HG02973 (cell line): ENCODE data around the gene NEK6.
"Not testable (repeated sequence)": the region's sequence is repeated elsewhere in the genome, so short reads cannot be mapped to it uniquely, and the experiment has no call there.

Source experiments
- ATAC-seq: cut with Tn5 transposase; IDR thresholded peaks from one replicate; pipeline ENCODE4 v1.9.1; 2021; ENCODE audit warnings: moderate library complexity; ENCODE audit not compliant: unreplicated experiment

NEK6 gene

DNA sequence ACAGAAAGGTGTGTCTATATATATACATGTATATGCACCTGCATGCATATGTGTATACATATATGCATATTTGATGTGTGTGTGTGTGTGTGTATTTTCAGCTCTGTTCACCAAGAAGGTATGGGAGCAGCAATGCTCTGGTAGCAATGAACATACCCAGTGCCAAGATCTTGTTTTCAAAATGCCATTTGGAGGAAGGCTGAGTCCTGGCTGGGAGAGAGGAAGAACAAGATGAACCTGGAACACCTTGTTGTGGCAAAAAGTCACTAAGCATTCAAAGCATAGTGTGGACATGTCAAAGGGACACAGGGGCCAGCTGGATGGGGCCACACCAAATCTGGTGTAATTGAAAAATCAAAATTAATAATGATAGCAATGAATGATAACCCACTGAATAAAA is 31.8 kb upstream of the NEK6 start:
- ATAC-seq: no peak

DNA sequence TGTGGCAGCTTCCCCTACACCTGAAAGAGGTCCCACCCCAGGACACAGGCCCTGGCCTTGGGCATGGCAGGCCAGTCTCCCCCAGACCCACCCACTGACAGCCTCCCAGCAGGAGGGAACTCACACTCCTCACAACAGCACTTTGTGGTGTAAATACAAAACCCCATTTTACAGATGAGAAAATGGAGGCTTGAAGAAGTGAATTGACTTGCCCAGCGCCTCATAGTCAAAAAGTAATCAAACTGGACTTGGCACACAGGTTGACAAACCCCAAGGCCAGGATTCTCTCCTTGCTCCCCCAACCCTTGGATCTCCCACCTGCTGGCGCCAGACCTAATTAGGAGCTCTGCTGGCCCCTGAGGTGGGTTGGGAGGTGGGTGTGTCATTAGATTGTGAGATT is 29.2 kb upstream of the NEK6 start:
- no peak for ATAC-seq

DNA sequence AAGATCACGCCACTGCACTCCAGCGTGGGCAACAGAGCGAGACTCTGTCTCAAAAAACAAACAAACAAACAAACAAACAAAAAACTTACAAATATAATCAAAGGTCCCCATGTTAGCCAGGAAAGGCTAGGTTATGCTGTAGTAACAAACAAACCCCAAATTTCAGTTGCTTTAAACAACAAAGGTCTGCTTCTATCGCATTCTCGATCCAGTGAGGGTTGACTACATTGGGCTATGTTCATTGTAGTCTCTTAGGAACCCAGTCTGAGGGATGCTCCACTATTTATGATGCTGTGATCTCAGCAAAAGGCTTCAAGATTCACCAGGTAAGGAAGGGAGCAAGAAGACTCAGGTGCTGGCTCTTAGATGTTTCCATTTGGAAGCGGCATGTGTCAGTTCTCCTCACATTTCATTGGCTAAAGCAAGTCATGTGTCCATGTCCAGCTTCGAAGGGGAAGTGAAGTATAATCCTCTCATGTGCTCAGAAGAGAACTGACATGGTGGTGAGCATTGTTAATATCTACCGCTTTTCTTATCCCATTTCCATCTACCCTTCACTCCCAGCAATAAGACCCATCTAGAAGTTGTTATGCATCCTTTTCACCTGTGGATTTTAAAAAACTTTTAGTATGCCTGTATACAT is 26.5 kb upstream of the NEK6 start:
- no peak for ATAC-seq

DNA sequence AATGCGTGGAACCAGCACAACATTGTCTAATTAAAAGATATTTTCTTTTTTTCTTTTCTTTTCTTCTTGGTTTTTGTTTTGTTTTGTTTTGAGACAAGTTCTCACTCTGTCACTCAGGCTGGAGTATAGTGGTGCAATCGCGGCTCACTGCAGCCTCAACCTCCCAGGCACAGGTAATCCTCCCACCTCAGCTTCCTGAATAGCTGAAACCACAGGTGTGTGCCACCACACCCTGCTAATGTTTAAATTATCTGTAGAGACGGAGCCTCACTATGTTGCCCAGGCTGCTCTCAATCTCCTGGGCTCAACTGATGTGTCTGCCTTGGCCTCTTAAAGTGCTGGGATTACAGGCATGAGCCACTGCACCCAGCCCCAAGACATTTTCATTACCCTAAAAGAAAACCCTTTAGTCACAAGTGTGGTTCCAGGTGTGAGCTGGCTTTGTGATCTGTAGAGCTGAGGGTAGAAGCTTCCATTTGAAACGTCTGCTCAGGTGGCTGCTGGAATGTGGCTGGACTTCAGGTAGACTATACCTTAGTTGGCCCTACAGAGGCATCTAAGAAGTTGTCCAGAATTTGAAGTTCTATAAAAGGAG is 19.1 kb upstream of the NEK6 start:
- peak; percentile 9 for ATAC-seq

DNA sequence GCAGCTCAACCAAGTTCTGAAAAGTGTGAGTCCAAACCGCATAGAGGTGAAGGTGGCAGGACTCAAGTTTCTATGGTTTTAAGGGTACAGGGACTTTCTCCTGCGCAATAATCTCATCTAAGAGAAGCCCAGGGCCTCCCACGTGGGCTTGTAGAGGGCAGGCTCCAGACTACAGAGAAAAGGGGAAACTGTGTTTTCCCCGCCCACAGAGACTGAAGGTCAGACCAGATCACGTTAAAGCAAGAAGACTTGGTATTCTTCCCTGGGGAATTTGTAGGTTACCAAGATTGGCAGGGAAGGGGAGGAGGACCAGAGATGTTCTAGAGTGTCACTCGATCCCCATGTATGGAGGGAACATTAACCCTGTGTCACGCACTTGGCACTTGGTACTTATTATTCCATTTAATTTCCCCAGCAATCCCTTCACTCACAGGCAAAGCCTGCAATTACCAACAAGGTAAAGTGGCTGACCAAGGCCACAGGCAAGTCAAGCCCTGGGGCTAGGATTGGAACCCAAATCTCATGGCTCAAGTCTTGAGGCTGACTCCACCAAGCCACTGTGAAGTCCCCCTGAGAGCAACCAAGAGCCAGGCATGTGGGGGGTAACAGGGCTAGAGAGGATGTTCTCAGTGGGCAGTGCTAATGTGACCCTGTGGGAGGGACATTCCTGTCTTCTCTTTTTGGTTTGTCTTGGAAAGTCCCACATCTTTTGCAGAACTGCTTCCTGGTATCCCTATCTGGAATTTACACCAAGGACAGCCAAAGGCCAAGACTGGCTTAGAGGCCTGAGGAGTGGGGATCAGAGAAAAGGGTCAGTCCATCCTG is 18.3 kb upstream of the NEK6 start:
- peak; percentile 62 for ATAC-seq

DNA sequence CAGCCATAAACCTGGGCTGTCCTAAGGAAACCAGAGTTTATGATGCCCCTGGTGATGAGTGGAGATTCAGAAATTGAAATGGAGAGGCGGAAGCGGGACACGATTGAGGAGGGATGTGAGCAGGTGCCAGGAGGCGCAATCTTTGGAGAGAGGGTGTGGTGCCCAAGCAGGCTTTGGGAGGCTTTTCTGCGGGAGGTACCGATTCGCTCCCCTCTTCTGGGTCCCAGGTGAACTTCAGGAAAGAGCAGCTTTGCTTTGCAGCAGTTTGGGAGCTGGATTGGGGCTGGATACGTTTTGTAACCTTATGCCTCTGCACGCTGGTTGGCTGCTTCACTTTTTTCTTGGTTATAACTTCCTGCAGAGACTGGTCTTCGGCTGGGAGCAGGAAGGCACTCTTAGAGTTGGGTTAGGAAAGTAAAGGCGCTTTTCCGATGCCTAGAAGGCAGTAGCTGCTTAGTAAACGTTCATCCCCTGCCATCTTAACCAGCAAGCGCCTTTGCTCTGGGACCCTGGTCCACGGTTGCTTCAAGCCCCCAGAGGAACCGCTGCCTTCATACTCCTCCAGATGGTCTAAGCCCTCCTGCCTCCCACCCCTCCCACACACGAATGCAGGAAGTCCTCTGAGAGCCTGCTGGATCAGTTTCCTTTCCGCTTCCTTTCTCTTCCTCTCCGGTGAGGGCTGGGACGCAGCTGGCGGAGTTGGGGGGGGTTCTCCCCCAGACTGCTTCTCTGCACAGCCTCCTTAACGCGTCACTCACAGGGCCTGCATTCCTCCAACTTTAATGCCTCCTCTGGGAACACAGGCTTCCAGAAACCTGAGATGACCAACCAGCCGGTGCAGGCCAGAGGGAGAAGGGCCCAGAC is 15.2 kb upstream of the NEK6 start:
- ATAC-seq: no peak

DNA sequence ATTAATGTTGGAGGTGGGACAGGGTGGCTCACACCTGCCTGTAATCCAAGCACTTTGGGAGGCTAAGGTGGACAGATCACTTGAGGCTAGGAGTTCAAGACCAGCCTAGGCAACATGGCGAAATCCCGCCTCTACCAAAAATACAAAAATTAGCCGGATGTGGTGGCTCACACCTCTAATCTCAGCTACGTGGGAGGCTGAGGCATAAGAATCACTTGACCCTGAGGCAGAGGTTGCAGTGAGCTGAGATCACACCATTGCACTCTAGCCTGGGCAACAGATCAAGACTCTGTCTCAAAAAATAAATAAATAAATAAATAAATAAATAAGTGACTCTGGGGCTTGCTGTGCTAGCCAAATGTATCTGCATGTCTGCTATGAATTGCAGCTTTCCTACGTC is 10.4 kb upstream of the NEK6 start:
- not testable (repeated sequence) for ATAC-seq

DNA sequence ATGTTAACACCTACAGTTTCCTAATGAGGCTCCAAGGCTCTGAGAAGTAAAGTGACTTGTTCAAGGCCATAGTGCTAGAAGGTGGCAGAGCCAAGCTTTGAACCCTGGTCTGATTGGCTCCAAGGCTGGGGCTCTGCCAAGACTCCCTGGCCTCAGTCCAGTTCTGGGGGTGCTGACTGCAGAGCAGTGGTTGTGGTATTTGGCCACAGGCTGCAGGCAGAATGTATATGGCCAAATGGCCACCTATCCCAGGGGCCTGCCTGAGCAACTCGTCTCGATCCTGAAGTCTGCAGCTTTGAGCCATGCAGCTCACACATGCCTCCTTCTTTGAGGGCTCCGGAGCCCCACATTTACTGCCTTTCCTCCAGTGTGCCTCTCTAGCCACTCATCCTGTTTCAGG is 9.7 kb upstream of the NEK6 start:
- no peak for ATAC-seq

DNA sequence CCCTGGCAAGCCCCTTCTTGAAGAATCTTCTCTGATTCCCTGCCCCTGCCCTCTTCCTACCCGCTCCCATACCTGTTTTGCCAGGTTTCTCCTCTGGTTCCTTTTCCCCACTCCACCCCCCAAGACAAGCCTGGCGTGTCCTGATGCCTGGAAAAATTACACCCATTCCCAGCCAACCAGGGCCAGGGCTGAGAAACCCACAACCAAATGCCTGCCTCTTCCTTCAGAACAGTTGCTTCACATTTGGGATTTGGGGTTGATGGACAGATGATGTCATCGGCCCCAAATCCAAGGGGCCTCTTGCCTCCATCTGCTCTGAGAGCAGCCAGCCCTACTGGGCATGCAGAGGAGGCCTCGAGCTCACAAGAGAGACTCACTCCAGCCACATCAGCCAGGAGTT is 8.8 kb upstream of the NEK6 start:
- no peak for ATAC-seq

DNA sequence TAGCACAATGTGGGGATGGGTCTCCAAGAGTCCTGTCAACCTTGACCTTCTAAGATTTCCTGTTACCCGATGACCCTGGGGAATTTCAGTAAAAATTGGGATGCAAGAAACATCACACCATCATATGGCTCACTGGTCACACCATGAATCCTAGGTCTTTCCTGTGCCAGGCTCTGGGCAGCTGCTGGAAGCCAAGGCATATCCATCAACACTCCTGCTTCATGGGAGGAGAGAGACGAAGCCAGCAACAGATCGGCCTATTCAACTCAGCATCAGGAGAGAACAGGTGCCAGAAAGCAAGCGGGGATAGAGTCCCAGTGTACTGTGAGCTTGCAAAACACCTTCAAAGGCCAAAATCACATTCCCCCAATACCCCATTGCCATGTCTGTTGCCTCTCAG is 6.5 kb upstream of the NEK6 start:
- no peak for ATAC-seq

DNA sequence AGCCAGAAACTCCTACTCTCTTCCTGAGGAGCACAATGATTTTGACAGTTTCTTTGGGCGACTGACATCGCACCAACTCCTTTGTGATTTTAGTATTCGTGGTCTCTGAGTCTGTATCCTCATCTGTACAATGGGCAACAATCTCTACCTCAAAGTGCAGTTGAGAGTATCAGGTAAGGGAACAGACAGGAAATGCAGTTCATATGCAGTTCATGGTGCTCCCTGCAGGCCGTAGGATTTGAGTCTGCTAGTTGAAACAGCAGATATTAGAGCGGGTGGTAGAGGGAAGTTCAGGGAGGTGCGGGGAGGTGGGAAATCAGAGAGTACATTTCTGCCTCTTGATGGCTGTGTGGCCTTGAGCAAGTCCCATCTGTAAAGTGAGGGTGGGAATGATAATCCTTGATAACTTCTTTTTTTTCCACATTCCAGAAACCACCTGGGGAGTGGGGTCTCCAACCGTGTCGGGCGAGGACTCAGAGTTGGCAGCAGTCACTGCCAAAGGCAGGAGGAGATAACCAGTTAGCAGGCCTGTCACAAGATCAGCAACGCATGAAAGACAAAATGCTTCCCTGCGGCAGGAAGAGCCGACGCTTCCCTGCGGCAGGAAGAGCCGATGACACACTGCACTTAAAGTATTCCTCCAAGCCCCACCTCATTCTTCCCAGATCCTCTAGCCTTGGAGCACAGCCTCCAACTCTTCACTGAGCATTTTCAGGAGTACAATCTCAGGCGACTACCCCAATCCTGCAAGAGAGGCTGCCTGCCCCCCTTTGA is 6.0 kb upstream of the NEK6 start:
- ATAC-seq: no peak

DNA sequence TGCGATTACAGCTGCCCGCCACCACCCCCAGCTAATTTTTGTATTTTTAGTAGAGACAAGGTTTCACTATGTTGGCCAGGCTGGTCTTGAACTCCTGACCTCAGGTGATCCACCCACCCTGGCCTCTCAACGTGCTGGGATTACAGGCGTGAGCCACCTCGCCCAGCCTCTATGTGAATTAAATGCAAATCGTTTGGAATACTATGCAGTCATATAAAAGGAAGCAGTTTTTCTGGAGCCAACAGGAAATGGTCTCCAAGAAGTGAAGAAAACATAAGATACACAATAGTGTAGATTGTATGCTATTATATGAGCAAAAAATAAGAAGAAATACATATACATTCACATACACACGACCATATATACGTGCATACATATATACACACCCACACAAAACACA is 4.9 kb upstream of the NEK6 start:
- ATAC-seq: not testable (repeated sequence)

DNA sequence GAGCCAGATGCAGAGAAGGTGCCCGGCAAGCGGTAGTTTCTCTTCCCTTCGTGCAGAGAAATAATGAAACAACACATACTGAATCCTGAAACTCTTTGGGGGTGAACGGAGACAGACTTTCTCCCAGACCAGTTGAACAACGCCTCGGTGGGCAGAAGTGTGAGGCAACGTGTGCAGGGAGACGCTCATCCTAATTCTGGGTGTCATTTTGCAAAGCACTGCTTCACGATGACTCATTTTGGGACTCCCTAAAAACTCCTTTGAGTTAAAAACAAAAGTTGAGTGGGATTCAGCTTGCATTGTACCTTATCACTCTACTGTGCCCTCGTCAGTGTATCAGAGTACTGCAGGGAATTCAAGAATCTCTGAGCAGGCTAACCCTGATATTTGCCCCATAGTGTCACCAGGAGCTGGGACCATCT is 3.5 kb upstream of the NEK6 start:
- peak; percentile 56 for ATAC-seq

DNA sequence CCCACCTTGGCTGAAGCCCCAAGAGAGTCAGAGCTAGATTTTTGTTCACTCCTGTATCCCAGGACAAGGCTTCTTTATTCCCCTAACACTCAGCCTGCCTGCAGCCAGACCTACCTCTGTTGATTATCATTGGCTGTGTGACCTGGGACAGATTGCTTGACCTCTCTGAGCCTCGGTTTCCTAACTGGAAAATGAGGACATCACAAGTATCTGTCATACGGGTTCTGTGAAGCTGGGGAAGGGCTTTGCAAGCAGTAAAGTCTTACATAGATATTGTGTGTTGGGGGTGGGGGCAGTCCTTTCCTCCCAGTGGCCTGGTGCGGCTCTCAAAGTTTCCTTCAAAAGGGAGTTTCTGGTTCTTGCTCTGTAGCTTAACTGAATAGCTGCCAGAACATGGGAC is 2.5 kb upstream of the NEK6 start:
- ATAC-seq: no peak

DNA sequence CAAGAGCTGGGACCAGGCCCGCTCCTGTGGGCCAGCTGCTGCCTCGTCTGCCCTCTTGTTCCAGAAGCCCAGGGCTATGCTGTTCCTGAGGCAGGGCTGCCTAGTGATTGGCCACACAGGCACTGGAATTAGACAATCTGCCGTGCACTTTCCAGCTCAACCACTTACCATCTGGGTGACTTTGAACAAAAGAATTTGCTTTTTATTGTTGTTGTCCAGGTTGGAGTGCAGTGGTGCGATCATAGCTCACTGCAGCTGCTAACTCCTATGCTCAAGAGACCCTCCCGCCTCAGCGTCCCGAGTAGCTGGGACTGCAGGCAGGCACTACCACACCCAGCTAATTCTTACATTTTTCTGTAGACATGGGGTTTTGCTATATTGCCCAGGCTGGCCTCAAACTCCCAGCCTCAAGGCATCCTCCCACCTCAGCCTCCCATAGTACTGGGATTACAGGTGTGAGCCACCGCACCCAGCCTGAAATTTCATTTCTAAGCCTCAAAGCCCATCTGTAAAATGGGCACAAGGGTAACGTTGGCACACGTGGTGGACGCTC is 1.2 kb upstream of the NEK6 start:
- ATAC-seq: no peak

DNA sequence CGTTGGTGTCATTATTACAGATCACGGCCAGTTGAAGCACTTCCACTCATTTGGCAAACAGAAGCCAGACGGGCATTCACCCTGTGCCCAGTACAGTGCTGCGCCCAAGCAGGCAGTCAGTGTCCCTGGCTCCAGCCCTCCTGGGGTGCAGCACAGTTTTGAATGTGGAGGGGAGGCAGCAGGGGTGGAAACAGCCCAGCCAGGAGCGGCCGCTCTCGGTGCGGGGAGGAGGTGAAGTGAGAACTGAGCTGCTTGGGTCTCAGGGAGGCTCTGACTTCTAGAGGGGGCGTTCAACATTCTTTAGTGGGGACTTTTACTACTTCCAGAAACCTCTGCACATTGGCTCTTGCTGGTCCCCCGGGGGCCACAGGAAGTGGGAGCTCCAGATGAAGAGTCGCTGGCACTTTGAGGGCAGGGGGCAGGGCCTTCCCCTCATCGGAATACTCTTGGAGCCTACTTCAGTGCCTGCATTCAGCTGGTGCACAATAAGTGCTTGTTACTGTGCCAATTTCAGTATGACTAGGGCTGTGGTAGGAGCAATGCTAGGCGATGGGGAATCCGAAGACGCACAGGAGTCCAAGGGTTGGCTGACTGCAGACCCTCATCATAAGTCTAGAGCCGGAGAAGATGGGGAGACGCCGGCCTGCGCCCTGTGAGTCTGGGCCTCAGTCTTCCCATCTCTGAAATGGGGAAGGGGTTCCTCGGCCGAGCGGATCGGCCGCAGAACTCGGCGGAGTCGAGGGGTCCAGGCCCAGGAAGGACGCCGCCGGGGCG is 492 bp upstream of the NEK6 start:
- no peak for ATAC-seq

DNA sequence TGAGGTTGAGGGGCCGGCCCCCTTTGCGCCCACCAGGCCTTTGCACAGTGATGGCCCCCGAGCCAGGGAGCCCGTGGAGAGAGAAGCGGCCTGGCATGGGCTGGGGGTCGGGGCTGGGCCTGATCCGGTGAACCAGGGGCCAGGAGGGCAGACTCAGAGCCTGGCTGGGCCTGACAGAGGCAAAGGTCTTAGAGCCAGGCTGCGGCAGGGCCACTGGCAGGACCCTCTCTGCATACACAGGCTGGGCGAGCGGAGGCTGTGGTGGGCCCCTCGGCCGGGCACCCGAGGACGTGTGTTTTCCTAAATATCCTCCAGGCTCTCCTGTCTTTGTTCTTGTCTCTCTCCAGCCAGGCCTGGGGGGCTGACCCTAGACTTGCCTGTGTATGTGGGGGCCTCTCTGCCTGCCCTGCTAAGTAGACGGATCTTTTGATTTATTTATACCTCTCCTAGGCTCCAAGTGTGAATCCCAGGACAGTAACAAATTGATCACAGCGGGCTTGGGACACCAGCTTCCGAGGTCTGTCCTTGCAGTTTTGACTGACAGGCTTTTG is 933 bp downstream of the NEK6 start:
- ATAC-seq: no peak

DNA sequence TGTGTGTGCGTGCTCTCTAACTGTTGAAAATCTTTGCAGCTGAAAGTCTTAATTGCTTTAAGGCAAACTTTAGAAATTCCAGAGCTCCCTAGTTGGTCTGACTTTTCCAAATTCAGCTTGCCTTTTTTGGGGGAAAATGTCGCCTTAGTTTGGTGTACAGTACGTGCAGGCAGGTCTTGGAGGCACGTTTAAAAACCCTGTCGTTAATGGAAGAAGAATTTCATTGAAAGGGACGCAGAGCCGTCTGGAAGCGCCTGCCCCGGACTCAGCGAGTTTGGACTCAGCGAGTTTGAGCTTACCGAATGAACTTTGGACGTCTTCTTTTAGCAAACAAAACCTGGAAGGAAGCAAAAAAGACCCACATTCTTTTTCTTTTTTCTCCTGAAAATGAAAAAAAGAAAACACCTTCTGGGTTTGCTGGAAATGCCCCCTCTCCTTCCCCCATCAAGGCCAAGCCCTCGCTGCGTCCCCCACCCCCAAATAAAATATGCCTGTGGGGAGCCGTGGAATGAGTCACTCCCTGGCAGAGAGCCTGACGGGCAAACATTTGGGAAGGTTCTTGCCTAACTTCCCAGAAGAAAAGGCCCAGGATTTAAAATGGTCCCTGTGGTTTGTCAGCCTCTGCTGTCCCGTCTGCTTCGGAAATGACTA is 1.5 kb downstream of the NEK6 start:
- ATAC-seq: no peak
